Medulla oblongata (tissue), 1 donor: ENCODE results near the gene SMIM13.
A peak's percentile ranks its signal among the peaks of the same experiment; 100 is the strongest.

Source experiments
- DNase-seq: peaks from one replicate; pipeline ENCODE4 v3.0.0-alpha.2; 2015; ENCODE audit errors: extremely low spot score

The SMIM13 gene

GRCh38 chr6:11121851-11122250 lies 28.2 kb downstream of the SMIM13 start:
- peak; percentile 41 for DNase-seq

DNA sequence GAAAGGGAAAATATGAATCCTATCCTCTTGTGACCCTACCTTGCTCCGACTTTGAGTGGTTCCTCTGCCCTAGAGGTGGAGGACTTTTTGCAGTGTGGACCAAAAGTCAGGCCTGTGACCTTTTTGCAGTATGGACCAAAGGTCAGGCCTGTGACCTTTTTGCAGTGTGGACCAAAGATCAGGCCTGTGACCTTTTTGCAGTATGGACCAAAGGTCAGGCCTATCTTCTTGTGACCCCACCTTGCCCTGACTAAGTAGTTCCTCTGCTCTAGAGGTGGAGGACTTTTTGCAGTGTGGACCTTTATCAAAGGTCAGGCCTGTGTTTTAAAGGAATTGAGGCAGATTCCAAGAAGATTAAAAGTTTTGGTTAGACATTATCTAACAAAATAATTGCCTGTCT lies 28.7 kb downstream of the SMIM13 start:
- DNase-seq: no peak

DNA sequence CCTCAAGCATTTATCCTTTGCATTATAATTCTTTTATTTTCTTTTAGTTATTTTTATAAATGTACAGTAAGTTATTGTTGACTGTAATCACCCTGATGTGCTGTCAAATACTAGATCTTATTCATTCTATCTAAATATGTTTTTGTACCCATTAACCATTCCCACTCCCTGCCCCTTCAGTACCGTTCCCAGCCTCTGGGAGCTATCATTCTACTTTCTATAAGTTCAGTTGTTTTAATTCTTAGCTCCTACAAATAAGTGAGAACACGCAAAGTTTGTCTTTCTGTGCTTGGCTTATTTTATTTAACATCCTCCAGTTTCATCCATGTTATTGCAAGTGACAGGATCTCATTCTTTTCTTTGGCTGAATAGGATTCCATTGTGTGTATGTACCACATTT lies 30.3 kb downstream of the SMIM13 start:
- DNase-seq: no peak

GRCh38 chr6:11126876-11127275 lies 33.2 kb downstream of the SMIM13 start:
- DNase-seq: no peak

DNA sequence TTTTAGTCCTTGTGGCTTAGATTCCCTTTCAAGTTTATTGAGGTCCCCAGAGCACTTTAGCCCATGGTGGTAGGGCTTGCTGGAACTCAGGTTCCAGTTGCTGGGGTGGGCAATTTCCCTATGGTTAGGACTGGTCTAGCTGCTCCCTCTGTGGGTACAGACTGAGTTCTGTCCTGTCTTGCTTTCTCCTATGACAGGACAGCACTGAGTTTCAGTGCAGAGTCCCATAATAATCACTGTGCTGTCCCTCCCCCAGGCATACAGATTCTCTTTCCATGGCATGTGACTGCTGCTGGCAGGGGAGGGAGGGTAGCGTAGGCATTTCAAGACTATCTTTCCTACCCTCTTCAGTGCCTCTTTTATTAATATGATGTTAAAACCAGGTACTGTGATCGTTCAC lies 35.0 kb downstream of the SMIM13 start:
- peak; percentile 40 for DNase-seq

DNA sequence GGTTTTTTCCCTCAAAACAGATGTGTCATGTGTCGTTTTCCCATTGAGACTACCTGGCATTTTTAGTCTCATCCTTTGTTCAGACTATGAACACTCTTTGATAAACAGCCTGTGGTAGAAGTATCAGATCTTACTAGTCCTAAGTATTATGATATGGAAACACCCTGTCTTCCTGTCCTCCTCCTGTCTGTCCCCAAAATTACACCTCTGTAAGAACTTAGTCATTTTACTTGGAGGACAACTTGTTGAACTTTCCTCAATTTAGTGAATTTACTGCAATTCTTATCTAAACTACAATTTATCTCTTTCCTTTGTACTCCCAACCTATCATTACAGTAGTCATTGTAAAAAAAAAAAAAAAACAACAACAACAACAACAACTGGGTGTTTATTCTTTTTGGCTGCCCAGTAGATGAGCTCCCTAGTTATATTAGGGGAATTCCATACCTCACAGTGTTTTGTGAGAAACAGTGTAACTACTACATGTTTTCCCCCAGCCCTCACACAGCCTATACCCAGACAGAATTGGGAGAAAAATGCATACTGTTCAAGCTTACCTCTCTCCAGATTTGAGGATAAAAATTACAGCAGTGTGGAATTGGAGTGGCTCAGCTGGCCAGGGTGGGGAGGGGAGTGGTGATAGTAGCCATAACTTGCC lies 36.4 kb downstream of the SMIM13 start:
- DNase-seq: no peak

GRCh38 chr6:11130605-11131004 lies 37.0 kb downstream of the SMIM13 start:
- no peak for DNase-seq

DNA sequence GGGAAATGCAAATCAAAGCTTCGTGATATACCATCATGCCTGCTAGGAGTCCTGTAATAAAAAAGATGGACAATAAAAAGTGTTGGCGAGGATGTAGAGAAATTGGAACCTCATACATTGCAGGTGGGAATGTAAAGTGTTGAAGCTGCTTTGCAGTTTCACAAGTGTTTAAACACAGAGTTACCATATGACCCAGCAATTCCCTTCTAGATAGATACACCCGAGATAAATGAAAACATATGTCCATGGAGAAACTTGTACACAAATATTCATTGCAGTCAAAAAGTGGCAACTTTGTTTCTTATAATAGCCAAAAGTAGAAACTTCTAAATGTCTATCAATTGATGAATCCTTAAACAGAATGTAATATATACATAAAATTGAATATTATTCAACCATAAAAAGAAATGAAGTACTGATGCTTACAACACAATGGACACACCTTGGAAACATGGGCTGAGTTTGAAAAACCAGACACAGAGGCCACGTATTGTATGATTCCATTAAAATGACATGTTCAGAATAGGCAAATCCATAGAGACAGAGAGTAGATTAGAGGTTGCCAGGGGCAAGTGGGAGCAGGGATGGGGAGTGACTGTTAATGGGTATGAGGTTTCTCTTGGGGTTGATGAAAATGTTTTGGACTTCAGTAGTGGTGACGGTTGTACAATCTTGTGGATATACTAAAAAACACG lies 38.7 kb downstream of the SMIM13 start:
- DNase-seq: no peak

DNA sequence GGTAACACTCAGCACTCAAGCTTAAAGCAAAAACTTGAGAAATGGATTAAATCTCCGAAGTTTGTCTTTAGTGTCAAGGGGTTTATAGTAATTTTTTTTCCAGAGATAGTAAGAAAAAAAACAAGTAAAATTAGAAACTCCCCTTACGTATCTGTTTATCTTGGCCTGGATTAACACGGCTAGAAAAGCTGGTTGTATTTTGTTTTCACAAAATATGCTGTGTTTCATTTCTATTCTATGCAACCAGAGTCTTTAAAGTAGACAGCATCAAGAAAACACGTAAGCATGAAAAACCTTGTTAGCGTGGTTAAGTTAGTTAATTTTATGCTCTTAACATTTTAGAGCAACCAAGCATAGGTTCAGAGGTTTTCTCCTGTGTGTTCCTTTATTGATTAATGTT lies 39.6 kb downstream of the SMIM13 start:
- DNase-seq: no peak

DNA sequence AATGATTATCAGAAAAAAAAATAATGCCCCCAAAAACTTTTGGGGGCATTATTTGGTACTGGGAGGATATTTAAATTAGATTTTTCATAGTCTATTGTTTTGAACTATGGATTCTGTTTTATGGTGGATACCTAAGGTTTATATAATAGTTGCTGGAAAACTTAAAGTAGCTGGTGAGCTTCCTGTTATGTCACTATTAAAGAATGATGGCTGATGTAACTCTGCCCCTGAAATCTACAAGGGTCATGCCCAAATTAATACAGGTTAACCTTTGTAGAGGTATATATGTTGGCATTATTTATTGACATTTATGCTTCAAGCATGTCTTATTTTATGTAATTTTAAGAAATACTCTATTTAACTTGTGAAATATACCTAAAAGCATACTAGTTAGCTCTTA lies 43.2 kb downstream of the SMIM13 start:
- DNase-seq: no peak

DNA sequence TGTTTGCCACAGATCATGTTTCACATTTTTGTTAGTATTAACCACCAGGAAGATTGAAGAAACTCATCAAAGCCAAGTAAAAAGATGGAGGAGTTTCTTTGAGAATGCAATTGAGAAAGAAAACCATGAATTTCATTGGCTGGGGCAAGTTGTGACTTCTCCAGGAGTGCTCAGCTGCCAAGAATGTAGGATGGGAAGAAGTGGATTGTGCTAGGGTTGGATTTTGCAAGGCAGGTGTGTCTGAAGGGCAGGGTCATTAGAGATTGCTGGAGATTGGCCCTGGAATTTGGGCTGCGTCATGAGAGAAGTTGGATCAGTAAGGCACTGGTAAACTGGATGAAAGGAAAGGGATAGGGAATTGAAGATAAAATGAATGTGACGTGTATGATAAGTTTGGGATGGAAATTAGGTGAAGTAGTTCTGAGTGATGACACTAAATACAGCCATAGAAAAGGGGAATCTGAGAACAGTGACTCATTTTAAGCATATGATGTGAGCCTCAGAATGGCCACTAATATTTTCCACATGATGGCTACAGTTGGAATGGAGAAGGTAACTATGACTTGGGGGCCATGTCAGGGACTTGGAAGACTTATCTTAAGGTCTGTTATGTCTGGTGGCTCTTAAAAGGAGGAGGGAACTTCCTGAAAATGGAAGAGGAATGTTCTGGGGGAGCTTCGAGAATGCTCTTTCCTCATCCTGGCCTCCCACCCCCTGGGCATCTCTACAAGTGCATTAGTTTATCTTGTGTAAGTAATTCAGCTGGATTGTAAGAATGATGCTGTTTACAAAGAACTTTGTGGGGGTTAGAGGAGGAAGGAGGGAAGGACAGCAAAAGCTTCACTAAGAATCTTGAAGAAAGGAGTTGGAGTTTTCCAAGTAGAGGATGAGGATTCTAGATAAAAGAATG lies 45.7 kb downstream of the SMIM13 start:
- DNase-seq: no peak

DNA sequence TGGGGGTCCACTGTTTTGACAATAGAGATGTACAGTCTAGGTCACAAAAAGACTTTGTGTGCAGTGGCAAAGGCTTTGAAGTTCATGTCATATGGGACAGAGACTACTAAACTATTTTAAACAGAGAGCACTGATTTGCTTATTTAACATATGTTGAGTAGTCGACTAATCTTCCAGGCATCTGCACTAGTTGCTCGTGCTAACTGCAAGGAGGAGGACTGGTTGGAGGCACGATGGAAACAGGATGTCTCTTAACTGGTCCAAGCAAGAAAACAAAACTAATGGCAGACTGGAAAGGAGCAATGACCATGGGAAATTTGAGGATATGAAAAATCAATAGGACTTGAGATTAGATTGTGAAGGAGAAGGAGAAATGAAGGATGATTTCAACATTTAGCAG lies 46.4 kb downstream of the SMIM13 start:
- no peak for DNase-seq

DNA sequence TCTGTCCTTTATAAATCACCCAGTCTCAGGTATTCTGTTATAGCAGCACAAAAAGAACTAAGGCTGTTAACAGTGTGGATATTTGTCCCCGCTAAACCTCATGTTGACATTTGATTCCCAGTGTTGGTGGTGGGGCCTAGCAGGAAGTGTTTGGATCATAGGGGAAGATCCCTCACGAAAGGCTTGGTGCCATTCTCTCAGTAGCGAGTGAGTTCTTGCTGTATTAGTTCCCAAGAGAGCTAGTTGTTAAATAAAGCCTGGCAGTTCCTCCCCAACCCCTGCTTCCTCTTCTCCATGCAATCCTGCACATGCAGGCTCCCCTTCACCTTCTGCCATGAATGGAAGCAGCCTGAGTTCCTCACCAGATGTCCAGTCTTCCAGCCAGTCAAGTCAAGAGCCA lies 47.7 kb downstream of the SMIM13 start:
- no peak for DNase-seq

GRCh38 chr6:11142296-11143027 lies 48.8 kb downstream of the SMIM13 start:
- no peak for DNase-seq

DNA sequence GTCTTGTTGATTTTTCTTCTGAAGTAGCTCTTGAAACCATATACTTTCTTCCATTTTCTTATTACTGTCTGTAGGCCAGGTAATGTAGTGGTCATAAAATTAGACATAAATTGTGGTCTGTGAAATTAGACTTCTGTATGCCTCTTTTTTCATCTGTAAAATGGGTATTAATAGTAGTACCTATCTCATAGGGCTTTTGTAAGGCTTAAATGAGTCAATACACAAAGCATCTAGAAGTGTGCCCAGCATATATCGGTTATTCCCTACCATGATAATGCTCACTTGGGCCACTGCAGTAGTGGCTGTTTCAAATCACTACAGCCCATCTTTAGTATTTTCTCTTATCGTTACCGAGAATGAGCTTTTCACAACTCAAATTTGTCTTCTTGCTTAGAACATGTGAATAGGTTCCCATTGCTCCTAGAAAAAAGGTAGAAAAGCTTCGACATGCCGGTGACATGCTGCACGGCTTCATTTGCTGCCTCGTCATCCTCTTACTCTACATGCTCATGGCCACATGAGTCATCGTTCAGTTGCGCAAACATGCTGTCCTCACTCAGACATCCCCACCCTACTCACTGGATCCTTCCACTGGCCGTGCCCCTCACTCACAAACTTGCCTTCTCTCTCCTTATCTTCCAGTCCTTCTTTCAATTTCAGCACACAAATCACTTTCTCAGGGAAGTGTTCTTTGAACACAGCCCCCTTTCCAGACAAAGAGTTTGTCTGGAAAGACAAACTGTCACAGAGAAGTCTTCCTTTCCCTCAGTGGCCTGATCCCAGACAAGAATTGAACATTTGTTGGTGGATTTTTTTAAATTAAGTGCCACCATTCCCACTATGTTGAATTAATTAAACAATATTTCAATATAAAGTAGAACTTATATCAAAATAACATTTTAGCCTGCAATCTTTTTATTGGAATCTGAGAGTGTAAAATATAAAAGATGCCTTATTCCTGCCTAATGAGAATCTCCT lies 50.0 kb downstream of the SMIM13 start:
- no peak for DNase-seq

DNA sequence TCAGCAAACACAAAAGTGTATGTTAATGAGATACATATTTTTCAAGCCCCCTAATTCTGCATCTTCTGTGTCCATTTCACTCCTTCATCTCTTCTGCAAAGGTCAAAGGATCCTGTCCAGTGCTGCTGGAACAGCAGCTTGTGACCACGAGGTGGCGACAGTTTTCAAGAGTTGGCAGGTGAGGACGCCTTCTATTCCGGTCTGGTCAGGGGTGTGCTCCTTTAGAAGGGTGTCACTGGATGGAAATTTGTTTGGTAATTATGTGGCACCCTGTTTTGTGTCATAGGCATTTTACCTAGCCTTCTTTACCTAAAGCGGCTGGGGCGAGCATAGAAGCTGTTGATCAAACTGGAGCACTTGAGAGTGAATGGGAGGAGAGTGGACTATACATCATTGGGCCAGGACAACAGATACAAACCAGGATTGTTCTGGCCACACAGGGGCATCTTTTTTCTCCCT lies 50.8 kb downstream of the SMIM13 start:
- DNase-seq: peak; percentile 90

- DNase-seq: no peak
Observed at GRCh38 chr6:11146117-11146826, 52.6 kb downstream of the SMIM13 start.

DNA sequence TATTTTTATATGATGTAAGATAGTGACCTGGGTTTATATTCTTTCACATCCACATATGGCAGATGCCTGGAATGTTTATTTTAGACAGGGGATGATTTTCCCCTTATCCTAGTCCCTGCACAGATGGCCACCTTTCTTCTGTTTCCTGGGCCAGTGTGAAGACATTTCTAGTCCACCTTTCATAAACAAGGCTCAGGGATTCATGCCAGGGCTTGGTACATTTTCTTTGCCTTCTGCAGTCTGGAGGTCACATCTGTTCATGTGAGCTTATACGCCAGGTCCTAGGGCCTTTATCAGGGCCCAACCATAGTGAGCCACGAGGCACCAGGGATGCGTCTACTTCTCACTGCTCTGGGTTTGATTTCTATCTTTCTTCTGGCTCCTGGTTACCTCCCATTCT lies 55.9 kb downstream of the SMIM13 start:
- DNase-seq: no peak

DNA sequence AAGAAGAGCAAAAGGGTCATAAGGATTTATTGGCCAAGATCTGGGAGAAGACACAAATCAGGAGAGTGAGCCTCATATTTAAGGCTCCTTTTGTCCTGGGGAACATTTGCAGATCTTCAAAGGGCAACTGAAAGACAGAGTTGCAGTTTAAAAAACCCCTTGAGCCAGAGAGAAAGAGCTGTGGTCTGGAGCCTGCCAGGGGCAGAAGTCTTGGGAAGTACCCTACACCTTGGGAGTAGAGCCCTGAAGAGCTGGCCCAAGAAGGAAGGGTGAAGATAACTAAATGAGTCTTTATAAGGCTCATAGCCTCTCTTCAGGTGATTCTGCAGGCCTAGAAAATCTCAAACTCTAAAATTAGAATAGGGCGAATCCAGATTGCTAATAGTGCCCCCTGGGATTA lies 57.9 kb downstream of the SMIM13 start:
- DNase-seq: no peak

- DNase-seq: no peak
Observed at GRCh38 chr6:11152581-11152980, 58.9 kb downstream of the SMIM13 start.
